Bronchial epithelial cell (primary cell): ENCODE measurements around the gene SH3RF1. TPM values are rescaled to one million over a fixed set of nuclear protein-coding genes. Genes with fewer than 3 reads are reported as not detected.

Source experiments
- DNase-seq: peaks from one replicate; pipeline ENCODE4 v3.0.0-alpha.2; 2010; ENCODE audit warnings: low read depth
- FAIRE-seq: peaks from 2 replicates; lab custom pipeline; 2011; peaks lifted over from hg19 to GRCh38; lab: Jason Lieb, UNC
- H3K27me3 ChIP-seq: 2 replicates; pipeline ENCODE4 v1.5.1; 2011; ENCODE audit warnings: low read length; ENCODE audit not compliant: control insufficient read depth, insufficient read depth
- H3K36me3 ChIP-seq: 2 replicates; pipeline ENCODE4 v1.5.1; 2011; ENCODE audit warnings: low read length; ENCODE audit not compliant: control insufficient read depth, insufficient read depth
- H3K4me3 ChIP-seq: 2 replicates; pipeline ENCODE4 v1.5.1; 2011; ENCODE audit warnings: mild to moderate bottlenecking, low read depth, low read length, control low read depth
- total RNA-seq: library from RNA; depleted of rRNA; stranded (reverse); fragments of >200 nt; gene quantifications from 2 replicates; pipeline ENCODE4 v1.2.1, GENCODE V29; 2014
- TF ChIP-seq, protein P1 (sequence below): IDR thresholded peaks from 2 replicates; pipeline ENCODE4 v1.5.1; 2011; ENCODE audit warnings: mild to moderate bottlenecking, moderate library complexity, low read length, control low read depth, inconsistent platforms; ENCODE audit not compliant: insufficient read depth, severe bottlenecking

SH3RF1 gene
- total RNA-seq, 1 donor from 2014 or later: 9.0 TPM

DNA sequence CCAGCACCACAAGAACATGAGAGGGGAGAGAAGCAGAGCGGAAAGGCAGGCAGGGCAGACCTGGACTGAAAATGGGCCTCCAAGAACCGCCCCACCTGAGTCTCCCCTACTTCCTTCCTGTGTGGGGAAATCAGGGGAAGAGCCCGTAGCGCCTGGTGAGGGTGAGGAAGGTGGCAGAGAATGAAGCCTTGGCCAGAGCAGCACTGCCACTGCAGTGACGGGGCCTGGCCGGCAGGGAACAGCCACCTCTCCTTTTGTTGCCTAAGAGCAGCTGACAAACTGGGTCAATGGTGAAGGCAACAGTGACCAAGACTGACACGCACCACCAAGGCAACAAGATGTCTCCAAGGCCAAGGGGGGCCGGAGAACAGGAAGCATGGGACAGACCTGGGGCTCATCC lies 202.3 kb downstream of the SH3RF1 start:
- no peaks in the 10 kb centered on the region for H3K36me3 ChIP-seq
- no peak for DNase-seq
- TF ChIP-seq, protein P1, sequence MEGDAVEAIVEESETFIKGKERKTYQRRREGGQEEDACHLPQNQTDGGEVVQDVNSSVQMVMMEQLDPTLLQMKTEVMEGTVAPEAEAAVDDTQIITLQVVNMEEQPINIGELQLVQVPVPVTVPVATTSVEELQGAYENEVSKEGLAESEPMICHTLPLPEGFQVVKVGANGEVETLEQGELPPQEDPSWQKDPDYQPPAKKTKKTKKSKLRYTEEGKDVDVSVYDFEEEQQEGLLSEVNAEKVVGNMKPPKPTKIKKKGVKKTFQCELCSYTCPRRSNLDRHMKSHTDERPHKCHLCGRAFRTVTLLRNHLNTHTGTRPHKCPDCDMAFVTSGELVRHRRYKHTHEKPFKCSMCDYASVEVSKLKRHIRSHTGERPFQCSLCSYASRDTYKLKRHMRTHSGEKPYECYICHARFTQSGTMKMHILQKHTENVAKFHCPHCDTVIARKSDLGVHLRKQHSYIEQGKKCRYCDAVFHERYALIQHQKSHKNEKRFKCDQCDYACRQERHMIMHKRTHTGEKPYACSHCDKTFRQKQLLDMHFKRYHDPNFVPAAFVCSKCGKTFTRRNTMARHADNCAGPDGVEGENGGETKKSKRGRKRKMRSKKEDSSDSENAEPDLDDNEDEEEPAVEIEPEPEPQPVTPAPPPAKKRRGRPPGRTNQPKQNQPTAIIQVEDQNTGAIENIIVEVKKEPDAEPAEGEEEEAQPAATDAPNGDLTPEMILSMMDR: no peak
- no peak for FAIRE-seq
- no peak overlapping the region for H3K4me3 ChIP-seq
- no peaks in the 10 kb centered on the region for H3K27me3 ChIP-seq

DNA sequence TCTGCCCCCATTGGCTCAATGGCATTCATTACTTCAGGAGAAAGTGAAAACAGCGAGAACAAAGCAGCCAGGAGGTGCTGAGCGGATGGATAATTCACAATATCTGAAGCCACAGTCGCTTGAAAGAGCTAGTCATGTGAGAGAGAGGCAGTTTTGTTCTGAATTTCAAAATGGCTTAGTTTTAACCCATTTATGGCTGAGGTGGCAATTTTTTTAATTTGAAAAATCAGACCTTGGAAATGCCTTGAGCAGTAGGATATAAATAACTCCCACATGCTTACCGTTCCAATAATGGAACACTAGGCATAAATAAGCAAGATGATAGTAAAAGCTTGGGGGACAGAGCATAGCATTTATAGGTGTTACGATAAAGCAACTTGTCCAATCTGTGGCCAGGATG lies 203.8 kb downstream of the SH3RF1 start:
- TF ChIP-seq, protein P1: no peak

DNA sequence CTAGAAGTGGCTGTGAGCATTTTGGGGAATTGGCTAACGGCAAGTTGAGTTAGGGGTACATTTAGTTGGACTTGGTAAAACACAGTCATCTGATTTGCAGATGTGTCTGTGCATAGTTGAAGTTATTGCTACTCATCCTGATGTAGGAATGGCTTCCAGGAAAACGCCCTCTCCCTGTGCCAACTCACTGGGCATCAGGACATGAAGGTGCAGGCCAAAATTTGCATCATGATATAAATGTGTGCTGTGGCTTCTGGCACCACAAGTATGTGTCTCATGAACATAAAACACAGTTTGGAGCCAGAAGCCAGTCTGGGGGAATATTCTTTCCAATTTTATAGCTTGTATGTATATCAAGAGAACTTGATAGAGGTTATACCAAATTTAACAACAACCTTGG lies 206.5 kb downstream of the SH3RF1 start:
- DNase-seq (peak; percentile 21), FAIRE-seq (no peak)
- H3K36me3 ChIP-seq: no peaks in the 10 kb centered on the region
- H3K4me3 ChIP-seq: no peak overlapping the region
- TF ChIP-seq, protein P1: no peak
- no peaks in the 10 kb centered on the region for H3K27me3 ChIP-seq

More for the DNA sequence above, 203.8 kb downstream of the SH3RF1 start:
- Histone ChIP-seq H3K27me3 (no peaks in the 10 kb centered on the region), H3K4me3 (no peak overlapping the region), H3K36me3 (no peaks in the 10 kb centered on the region)
- no peak for DNase-seq
- no peak for FAIRE-seq

DNA sequence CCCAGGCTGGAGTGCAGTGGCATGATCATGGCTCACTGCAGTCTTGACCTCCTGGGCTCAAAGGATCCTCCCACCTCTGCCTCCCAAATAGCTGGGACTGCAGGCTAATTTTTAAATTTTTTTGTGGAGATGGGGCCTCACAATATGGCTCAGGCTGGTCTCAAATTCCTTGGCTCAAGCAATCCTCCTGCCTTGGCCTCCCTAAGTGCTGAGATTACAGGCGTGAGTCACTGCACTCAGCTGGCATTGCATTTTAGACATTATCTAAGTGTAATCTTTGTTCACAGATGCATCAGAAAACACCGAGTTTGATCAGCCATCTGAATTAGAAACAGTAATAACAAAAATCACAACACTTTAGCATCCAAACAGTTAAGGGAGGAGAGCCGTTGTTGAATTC lies 207.3 kb downstream of the SH3RF1 start:
- Histone ChIP-seq H3K36me3 (no peaks in the 10 kb centered on the region), H3K27me3 (no peaks in the 10 kb centered on the region), H3K4me3 (no peak overlapping the region)
- TF ChIP-seq, protein P1: no peak
- DNase-seq: no peak
- no peak for FAIRE-seq

DNA sequence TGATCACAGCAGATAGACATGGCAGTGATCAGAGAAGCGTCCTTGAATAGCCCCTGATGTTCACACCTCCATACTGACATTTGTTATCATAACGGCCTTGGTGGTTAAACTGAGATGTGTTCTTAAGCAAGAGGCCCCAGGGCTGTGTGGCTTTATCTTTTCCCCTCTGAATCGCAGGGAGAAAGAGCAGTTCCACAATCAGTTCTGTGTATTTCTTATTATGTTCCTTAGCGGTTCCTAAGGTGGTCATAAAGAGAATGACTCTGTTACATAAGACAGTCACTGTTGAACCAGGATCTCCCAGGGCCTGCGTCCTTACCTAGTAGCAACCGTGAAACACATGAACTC lies 207.9 kb downstream of the SH3RF1 start:
- no peak for FAIRE-seq
- DNase-seq: no peak
- Histone ChIP-seq H3K36me3 (no peaks in the 10 kb centered on the region), H3K27me3 (no peaks in the 10 kb centered on the region), H3K4me3 (no peak overlapping the region)
- TF ChIP-seq, protein P1: no peak

DNA sequence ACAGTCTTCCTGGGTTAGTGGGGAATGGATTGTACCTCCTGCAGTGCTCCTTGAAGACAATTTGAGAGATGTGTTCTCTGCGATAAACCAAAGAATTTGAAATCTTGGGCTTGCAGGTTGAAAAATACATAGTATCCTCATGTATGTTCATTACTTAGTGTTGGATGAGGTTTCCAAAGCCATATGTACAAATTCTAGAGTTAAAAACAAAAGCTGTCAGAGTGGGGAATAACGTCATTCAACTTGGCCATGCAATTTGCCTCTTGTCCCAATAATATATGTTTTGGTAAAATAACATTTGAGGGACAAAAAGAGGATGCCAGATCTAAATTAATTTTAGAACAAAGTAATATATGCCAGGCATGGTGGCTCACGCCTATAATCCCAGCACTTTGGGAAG lies 209.4 kb downstream of the SH3RF1 start:
- DNase-seq (no peak), FAIRE-seq (no peak)
- Histone ChIP-seq H3K36me3 (no peaks in the 10 kb centered on the region), H3K4me3 (no peak overlapping the region), H3K27me3 (no peaks in the 10 kb centered on the region)
- TF ChIP-seq, protein P1: no peak
